NCI-H2107 treated with DMSO at 0.1 percent for 48 hours (cell line): ENCODE results near the gene SMIM9.

Experiments
- DNase-seq: peaks from one replicate; lab custom pipeline; 2025; ENCODE audit not compliant: unreplicated experiment; lab: John Stamatoyannopoulos, UW

Gene SMIM9

DNA sequence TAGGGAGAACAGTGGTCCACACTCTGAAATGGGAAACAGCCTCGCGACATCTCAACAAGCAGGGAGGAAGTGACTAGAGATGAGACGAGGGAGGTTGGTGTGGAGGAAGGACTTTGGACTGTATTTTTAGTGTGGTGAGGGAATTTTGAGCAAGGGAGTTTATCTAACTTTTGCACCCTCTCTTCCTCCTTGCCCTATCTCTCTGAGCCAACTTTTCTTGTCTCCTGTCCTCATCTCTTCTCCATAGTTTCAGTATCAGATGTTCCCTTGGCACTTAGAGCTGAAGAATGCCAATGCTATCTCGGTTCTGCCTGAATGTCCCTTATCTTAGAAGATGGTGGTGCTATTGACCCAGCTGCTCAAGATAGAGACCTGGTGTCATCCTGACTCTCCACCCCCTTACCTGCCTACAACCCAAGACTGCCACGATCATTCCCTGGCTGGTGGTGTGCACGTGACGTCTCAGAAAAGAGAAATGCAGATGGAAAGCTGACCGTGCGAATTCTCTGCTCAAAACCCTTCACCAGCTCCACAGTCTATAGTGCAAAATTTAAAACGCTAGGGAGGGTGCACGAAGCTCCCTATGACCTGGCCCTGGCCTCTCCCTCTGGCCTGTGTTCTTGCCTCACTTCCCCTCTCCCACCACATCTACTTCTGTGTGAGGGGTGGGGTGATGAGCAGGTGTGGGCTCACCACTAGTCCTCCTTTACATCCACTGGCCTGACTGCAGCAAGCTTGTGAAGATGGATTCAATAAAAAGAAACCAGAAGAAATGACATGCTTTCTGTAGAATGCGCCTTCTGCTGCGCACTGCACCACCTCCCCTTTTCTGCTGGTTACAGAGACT, 50.1 kb downstream of the SMIM9 start:
- no peak for DNase-seq

DNA sequence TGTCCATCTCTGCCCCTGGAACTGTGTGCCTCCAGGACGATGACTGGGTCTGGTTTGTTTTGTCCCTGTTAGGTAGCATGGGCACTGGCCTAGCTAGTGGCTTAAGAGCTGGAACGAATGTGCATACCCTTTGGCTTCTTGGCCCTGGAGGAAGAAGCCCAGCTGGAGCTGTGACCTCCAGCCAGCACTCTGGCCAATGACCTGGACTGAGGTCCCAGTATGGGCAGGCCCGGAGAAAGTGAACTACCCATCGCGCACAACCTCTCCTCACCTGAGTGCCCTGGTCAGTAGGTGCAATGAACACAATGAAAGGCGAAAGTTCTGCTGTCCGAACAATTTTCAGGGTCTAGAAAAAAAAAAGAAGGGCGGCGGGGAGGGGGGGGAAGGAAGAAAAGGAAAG, 53.5 kb downstream of the SMIM9 start:
- DNase-seq: no peak

- DNase-seq: no peak
These were observed 55.2 kb downstream of the SMIM9 start for GRCh38 chrX:154779261-154779660.

GRCh38 chrX:154776753-154777152, 57.7 kb downstream of the SMIM9 start:
- DNase-seq: no peak

DNA sequence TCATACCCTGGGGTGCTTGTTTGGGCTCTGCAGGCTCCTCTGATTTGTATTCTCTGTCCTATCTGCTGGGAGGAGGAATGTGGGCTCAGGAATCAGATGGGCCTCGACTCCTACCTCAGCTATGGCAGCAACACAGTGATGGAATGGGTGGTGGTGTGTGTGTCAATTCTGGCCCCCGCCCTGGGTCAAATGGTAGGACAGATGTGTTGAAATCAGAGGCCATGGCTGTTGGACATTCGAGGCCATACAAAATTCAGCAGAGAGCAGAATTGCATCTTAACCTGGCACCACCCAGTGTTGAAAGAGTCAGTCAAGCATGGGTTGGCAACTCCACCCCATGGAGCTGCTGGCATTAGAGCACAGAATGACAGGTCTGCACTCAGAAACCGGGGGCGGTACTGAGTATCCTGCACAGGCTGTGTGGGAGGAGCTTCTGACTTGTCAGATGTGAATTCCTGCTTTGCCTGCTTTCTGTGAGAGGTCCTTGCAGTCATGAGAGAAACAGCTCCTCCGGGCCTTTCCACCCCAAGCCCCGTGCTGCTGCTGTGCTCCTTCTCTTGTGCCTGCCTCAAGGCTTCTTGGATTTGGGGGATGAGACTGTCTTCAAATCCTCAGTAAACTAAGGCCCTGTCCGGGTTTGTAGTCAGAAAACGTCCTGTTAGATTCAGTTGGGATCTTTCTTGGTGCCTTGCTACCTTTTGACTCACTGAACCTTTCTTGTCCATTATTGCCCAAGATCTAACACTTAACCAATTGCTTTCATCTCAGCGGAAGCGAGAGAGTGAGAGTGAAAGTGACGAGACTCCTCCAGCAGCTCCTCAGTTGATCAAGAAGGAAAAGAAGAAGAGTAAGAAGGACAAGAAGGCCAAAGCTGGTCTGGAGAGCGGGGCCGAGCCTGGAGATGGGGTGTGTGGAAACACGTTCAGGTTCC, 58.8 kb downstream of the SMIM9 start:
- no peak for DNase-seq

GRCh38 chrX:154774622-154775021, 59.8 kb downstream of the SMIM9 start:
- no peak for DNase-seq
